GM12878 (cell line): Measurements from ENCODE around the gene GOLGA8F. TPM values are rescaled to one million over a fixed set of nuclear protein-coding genes. Genes with fewer than 3 reads are reported as not detected.
"Not testable (repeated sequence)": the region's sequence is repeated elsewhere in the genome, so short reads cannot be mapped to it uniquely, and the experiment has no call there.

Experiments
- ATAC-seq: fragments of 200-7000 bp; cut with Tn5 transposase; 3 replicates; pipeline ENCODE4 v1.9.1; 2020; ENCODE audit warnings: mild to moderate bottlenecking, moderate library complexity
- BruUV-seq: library from RNA; stranded (reverse); fragments of 400-500 nt; replicated peaks from 2 replicates; lab custom pipeline; 2021; lab: Mats Ljungman, UMichigan
- CTCF ChIA-PET: fragments of 300-600 bp; sonication (Branson Sonifier 250); formaldehyde crosslinking; extraction: SDS; loops from one replicate; lab custom pipeline; 2021; ENCODE audit warnings: inconsistent platforms; lab: Yijun Ruan, JAX
- POLR2A ChIA-PET: fragments of 350-600 bp; formaldehyde crosslinking; extraction: SDS; loops from one replicate; lab custom pipeline; 2021; ENCODE audit warnings: inconsistent platforms; lab: Charles Lee
- RAD21 ChIA-PET: fragments of 300-600 bp; sonication (Branson Sonifier 250); formaldehyde crosslinking; loops from one replicate; lab custom pipeline; 2023; ENCODE audit warnings: antibody characterized with exemption; ENCODE audit not compliant: unreplicated experiment; lab: Charles Lee
- SMC1A ChIA-PET: fragments of 300-600 bp; sonication (Branson Sonifier 250); formaldehyde crosslinking; loops from one replicate; lab custom pipeline; 2023; ENCODE audit not compliant: unreplicated experiment, uncharacterized antibody; lab: Charles Lee
- DNase-seq: peaks from one replicate; pipeline ENCODE4 v3.0.0-alpha.2; 2011; ENCODE audit warnings: low read depth, low spot score
- FAIRE-seq: peaks from 3 replicates; lab custom pipeline; 2011; peaks lifted over from hg19 to GRCh38; lab: Jason Lieb, UNC
- H2AFZ ChIP-seq: 2 replicates; pipeline ENCODE4 v1.6.0; 2011; ENCODE audit warnings: low read depth, low read length, control low read depth; ENCODE audit not compliant: control insufficient read depth
- H3K27ac ChIP-seq: 2 replicates; pipeline ENCODE4 v1.5.1; 2011; ENCODE audit warnings: control low read depth; ENCODE audit not compliant: control insufficient read depth, insufficient read depth
- H3K27me3 ChIP-seq, 2 experiments: replicated peaks in 1 of 2; 2 replicates each; pipeline versions ENCODE4 v1.6.0 to v1.6.1; 2011; ENCODE audit warnings: low read length in 1 of 2; ENCODE audit not compliant: control insufficient read depth in 2 of 2, insufficient read depth in 2 of 2
- H3K36me3 ChIP-seq, 2 experiments: 2 replicates each; pipeline ENCODE4 v1.5.1; 2011; ENCODE audit warnings: low read length in 1 of 2; ENCODE audit not compliant: control insufficient read depth in 2 of 2, insufficient read depth in 2 of 2
- H3K4me1 ChIP-seq: 2 replicates; pipeline ENCODE4 v1.6.1; 2011; ENCODE audit warnings: mild to moderate bottlenecking, low read length, moderate library complexity, mixed read lengths; ENCODE audit not compliant: control insufficient read depth, insufficient read depth
- H3K4me2 ChIP-seq: 2 replicates; pipeline ENCODE4 v1.6.0; 2011; ENCODE audit warnings: control low read depth; ENCODE audit not compliant: control insufficient read depth, insufficient read depth
- H3K4me3 ChIP-seq: fragments of 200-600 bp; sonication (generic); 2 replicates; pipeline ENCODE4 v1.5.1; 2016
- H3K79me2 ChIP-seq: 2 replicates; pipeline ENCODE4 v1.6.0; 2011; ENCODE audit warnings: low read length; ENCODE audit not compliant: control insufficient read depth, insufficient read depth
- H3K9ac ChIP-seq: 2 replicates; pipeline ENCODE4 v1.8.0; 2011; ENCODE audit warnings: low read length, control low read depth, mixed read lengths; ENCODE audit not compliant: control insufficient read depth, insufficient read depth
- H3K9me3 ChIP-seq: replicated peaks from 3 replicates; pipeline ENCODE4 v1.5.1; 2011; ENCODE audit warnings: mild to moderate bottlenecking, low read length; ENCODE audit not compliant: control insufficient read depth, insufficient read depth
- H4K20me1 ChIP-seq: 2 replicates; pipeline ENCODE4 v1.6.0; 2011; ENCODE audit not compliant: control insufficient read depth, insufficient read depth
- WGBS: methylation state at CpG from one replicate; pipeline ENCODE4 v1.1.6; 2016; ENCODE audit warnings: low lambda C conversion rate; ENCODE audit not compliant: insufficient replicate concordance, insufficient coverage; ENCODE audit errors: missing lambda C conversion rate; 5-methylcytosine and 5-hydroxymethylcytosine counted together
- in situ Hi-C: fragments of 300-500 bp; cut with MboI; formaldehyde crosslinking; loops from 9 replicates; pipeline ENCODE4 v1.14.3; 2018; ENCODE audit warnings: mixed read lengths
- intact Hi-C: fragments of 100-400 bp; cut with micrococcal nuclease; formaldehyde crosslinking; loops from one replicate; pipeline ENCODE4 v1.14.2; 2022; ENCODE audit not compliant: unreplicated experiment
- microRNA-seq: library from miRNA; unstranded; fragments of <30 nt; microRNA quantifications from one replicate; pipeline ENCODE4, GENCODE V29; 2018
- polyA plus RNA-seq, 11 experiments: library from polyadenylated mRNA; depleted of rRNA in 4 of 11; unstranded in 6 of 11; stranded (reverse) in 5 of 11; fragments of >200 nt; fragmentation: Nextera tagmentation in 4 of 11; fragmentation: Illumina TruSeq in 1 of 11; extraction: Ambion mirVana in 4 of 11; extraction: Trizol in 1 of 11; gene quantifications; 1 replicate in 1 of 11; 2 replicates in 10 of 11; pipeline versions ENCODE4 v1.2.1 to v1.2.3, GENCODE V29; 2011 to 2016; ENCODE audit warnings: inconsistent platforms in 2 of 11, missing spikeins in 2 of 11, low read depth in 1 of 11
- small RNA-seq: library from RNA; depleted of rRNA; stranded (forward); fragments of <200 nt; gene quantifications from one replicate; pipeline ENCODE3, GENCODE V24; 2014
- total RNA-seq, 4 experiments: library from RNA; depleted of rRNA in 3 of 4; stranded (reverse); fragments of >200 nt in 3 of 4; fragmentation: Illumina TruSeq in 1 of 4; extraction: Trizol in 1 of 4; gene quantifications; 2 replicates each; pipeline versions ENCODE4 v1.2.1 to v1.2.3, GENCODE V29; 2013 to 2021

Gene GOLGA8F
- total and polyA plus RNA-seq, 10 of the 15 experiments (the other 5 are each of a cell fraction or from before 2014, with no cell fraction given) = not detected

DNA sequence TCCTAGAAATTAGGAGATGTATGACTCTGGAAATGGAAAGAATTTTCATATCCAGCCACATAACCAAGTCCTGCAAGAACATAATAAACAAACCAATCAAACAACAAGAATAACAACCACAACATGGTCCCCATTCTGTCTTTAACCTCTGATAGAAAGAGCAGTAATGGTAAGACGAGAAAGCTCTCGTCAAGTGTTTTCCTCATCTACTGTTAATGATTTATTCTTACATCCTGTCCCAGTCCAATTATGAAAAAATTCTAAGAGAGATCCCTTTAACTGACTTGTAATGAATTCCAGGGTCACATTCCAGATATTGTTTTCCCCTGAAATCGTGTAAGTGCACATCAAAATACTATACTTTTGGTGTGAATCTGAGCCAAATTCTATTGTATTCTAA, 57.1 kb downstream of the GOLGA8F start:
- H3K4me1 ChIP-seq, H4K20me1 ChIP-seq, H3K9me3 ChIP-seq, ATAC-seq, H3K4me2 ChIP-seq, H3K9ac ChIP-seq, H3K36me3 ChIP-seq, intact Hi-C loops, in situ Hi-C loops, FAIRE-seq, DNase-seq, SMC1A ChIA-PET, CTCF ChIA-PET, H3K79me2 ChIP-seq, H2AFZ ChIP-seq, BruUV-seq, H3K4me3 ChIP-seq, POLR2A ChIA-PET, H3K27ac ChIP-seq, H3K27me3 ChIP-seq, RAD21 ChIA-PET: not testable (repeated sequence)
- WGBS = no CpG with 5 or more reads among the region's 3 CpGs

Small RNA genes lying within 50 kb of the gene (microRNA-seq; reads per million reads assigned to microRNA genes)
- not detected for gene MIR4509-2

Small RNA genes lying within 50 kb of the gene (small RNA-seq; reads per million reads assigned to genes)
- gene AC091304.5 = not detected
- not detected for gene AC091304.6
- gene AC091304.9 = not detected
- gene MIR4509-2 = not detected
- gene RN7SL238P = not detected

Other genes starting within 250 kb of the GOLGA8F start
- 28.2 and 29.8 TPM in 2 replicates for gene HERC2, start 56.5 kb upstream of the GOLGA8F start, total RNA-seq (2014; rRNA removed)
- 18.5 and 19.7 TPM in 2 replicates for gene HERC2, start 56.5 kb upstream of the GOLGA8F start, total RNA-seq (2014; rRNA removed; fragmentation: Illumina TruSeq; extraction: Trizol)
- 39.0 and 39.8 TPM in 2 replicates for gene HERC2, start 56.5 kb upstream of the GOLGA8F start, total RNA-seq (2021)
- 8.7 and 12.8 TPM in 2 replicates for gene HERC2, start 56.5 kb upstream of the GOLGA8F start, polyA plus RNA-seq (2011; rRNA removed)
- 21.2 and 35.7 TPM in 2 replicates for gene HERC2, start 56.5 kb upstream of the GOLGA8F start, polyA plus RNA-seq (2014; fragmentation: Illumina TruSeq; extraction: Trizol)
- gene HERC2, start 56.5 kb upstream of the GOLGA8F start, polyA plus RNA-seq (2014; fragmentation: Nextera tagmentation; extraction: Ambion mirVana) = 1 to 10 TPM; 6.1 to 8.0 TPM
- gene HERC2, start 56.5 kb upstream of the GOLGA8F start, polyA plus RNA-seq (2014; rRNA removed) = 23.7 and 27.1 TPM in 2 replicates
- 10 to 100 TPM; 24.3 to 31.2 TPM for gene HERC2, start 56.5 kb upstream of the GOLGA8F start, polyA plus RNA-seq (2016; fragmentation: Nextera tagmentation; extraction: Ambion mirVana)
- not detected in 2 replicates for gene GOLGA6L24, start 20.6 kb upstream of the GOLGA8F start, total RNA-seq (2014; rRNA removed)
- gene GOLGA6L24, start 20.6 kb upstream of the GOLGA8F start, total RNA-seq (2014; rRNA removed; fragmentation: Illumina TruSeq; extraction: Trizol) = not detected in 2 replicates
- gene GOLGA6L24, start 20.6 kb upstream of the GOLGA8F start, total RNA-seq (2021) = not detected in 2 replicates
- gene GOLGA6L24, start 20.6 kb upstream of the GOLGA8F start, polyA plus RNA-seq (2011; rRNA removed) = not detected in 2 replicates
- not detected in 2 replicates for gene GOLGA6L24, start 20.6 kb upstream of the GOLGA8F start, polyA plus RNA-seq (2014; fragmentation: Illumina TruSeq; extraction: Trizol)
- gene GOLGA6L24, start 20.6 kb upstream of the GOLGA8F start, polyA plus RNA-seq (2014; fragmentation: Nextera tagmentation; extraction: Ambion mirVana) = not detected
- gene GOLGA6L24, start 20.6 kb upstream of the GOLGA8F start, polyA plus RNA-seq (2014; rRNA removed) = not detected in 2 replicates
- gene GOLGA6L24, start 20.6 kb upstream of the GOLGA8F start, polyA plus RNA-seq (2016; fragmentation: Nextera tagmentation; extraction: Ambion mirVana) = not detected
- not detected in 2 replicates for gene GOLGA8G, start 154.3 kb downstream of the GOLGA8F start, total RNA-seq (2014; rRNA removed)
- gene GOLGA8G, start 154.3 kb downstream of the GOLGA8F start, total RNA-seq (2014; rRNA removed; fragmentation: Illumina TruSeq; extraction: Trizol) = not detected in 2 replicates
- not detected in 2 replicates for gene GOLGA8G, start 154.3 kb downstream of the GOLGA8F start, total RNA-seq (2021)
- gene GOLGA8G, start 154.3 kb downstream of the GOLGA8F start, polyA plus RNA-seq (2011; rRNA removed) = not detected in 2 replicates
- gene GOLGA8G, start 154.3 kb downstream of the GOLGA8F start, polyA plus RNA-seq (2014; fragmentation: Illumina TruSeq; extraction: Trizol) = not detected in 2 replicates
- gene GOLGA8G, start 154.3 kb downstream of the GOLGA8F start, polyA plus RNA-seq (2014; fragmentation: Nextera tagmentation; extraction: Ambion mirVana) = not detected
- not detected in 2 replicates for gene GOLGA8G, start 154.3 kb downstream of the GOLGA8F start, polyA plus RNA-seq (2014; rRNA removed)
- gene GOLGA8G, start 154.3 kb downstream of the GOLGA8F start, polyA plus RNA-seq (2016; fragmentation: Nextera tagmentation; extraction: Ambion mirVana) = not detected
- gene GOLGA6L25, start 174.9 kb downstream of the GOLGA8F start, total RNA-seq (2014; rRNA removed) = not detected in 2 replicates
- not detected in 2 replicates for gene GOLGA6L25, start 174.9 kb downstream of the GOLGA8F start, total RNA-seq (2014; rRNA removed; fragmentation: Illumina TruSeq; extraction: Trizol)
- not detected in 2 replicates for gene GOLGA6L25, start 174.9 kb downstream of the GOLGA8F start, total RNA-seq (2021)
- not detected in 2 replicates for gene GOLGA6L25, start 174.9 kb downstream of the GOLGA8F start, polyA plus RNA-seq (2011; rRNA removed)
- not detected in 2 replicates for gene GOLGA6L25, start 174.9 kb downstream of the GOLGA8F start, polyA plus RNA-seq (2014; fragmentation: Illumina TruSeq; extraction: Trizol)
- gene GOLGA6L25, start 174.9 kb downstream of the GOLGA8F start, polyA plus RNA-seq (2014; fragmentation: Nextera tagmentation; extraction: Ambion mirVana) = not detected
- not detected in 2 replicates for gene GOLGA6L25, start 174.9 kb downstream of the GOLGA8F start, polyA plus RNA-seq (2014; rRNA removed)
- gene GOLGA6L25, start 174.9 kb downstream of the GOLGA8F start, polyA plus RNA-seq (2016; fragmentation: Nextera tagmentation; extraction: Ambion mirVana) = not detected